Liver (tissue), 2 donors: ENCODE measurements around the gene KICS2.

Source experiments
- CTCF ChIP-seq: fragments of 150-350 bp; IDR thresholded peaks from 2 replicates; pipeline ENCODE4 v1.5.1; 2017; ENCODE audit warnings: improper control_type of control experiment, low read depth, low read length; ENCODE audit not compliant: missing input control
- ZBTB33 ChIP-seq: IDR thresholded peaks from 2 replicates; pipeline ENCODE4 v1.6.1; 2016; ENCODE audit warnings: antibody characterized with exemption
- donor health status: healthy.

GRCh38 chr12:64236549-64236948 lies 14.5 kb upstream of the KICS2 start:
- no peak for TF ChIP-seq CTCF
- no peak for TF ChIP-seq ZBTB33
